NCI-H774 (cell line): ENCODE results near the gene NPBWR2.

Source experiments
- DNase-seq: peaks from one replicate; lab custom pipeline; 2025; lab: John Stamatoyannopoulos, UW

Gene NPBWR2

GRCh38 chr20:64072498-64073063, 34.8 kb downstream of the NPBWR2 start:
- DNase-seq: no peak

- no peak for DNase-seq
Observed at GRCh38 chr20:64071341-64072332, 35.7 kb downstream of the NPBWR2 start.

- DNase-seq: no peak
Observed at GRCh38 chr20:64070244-64070993, 36.9 kb downstream of the NPBWR2 start.

GRCh38 chr20:64069614-64070243, 37.6 kb downstream of the NPBWR2 start:
- no peak for DNase-seq

GRCh38 chr20:64069209-64069613, 38.2 kb downstream of the NPBWR2 start:
- no peak for DNase-seq

GRCh38 chr20:64068386-64069208, 38.8 kb downstream of the NPBWR2 start:
- no peak for DNase-seq

- no peak for DNase-seq
Observed at GRCh38 chr20:64067733-64068307, 39.5 kb downstream of the NPBWR2 start.

GRCh38 chr20:64067005-64067632, 40.2 kb downstream of the NPBWR2 start:
- DNase-seq: no peak

GRCh38 chr20:64065974-64066343, 41.4 kb downstream of the NPBWR2 start:
- no peak for DNase-seq

GRCh38 chr20:64065062-64065973, 42.0 kb downstream of the NPBWR2 start:
- DNase-seq: no peak

GRCh38 chr20:64064145-64064698, 43.1 kb downstream of the NPBWR2 start:
- DNase-seq: no peak

GRCh38 chr20:64063389-64064144, 43.8 kb downstream of the NPBWR2 start:
- no peak for DNase-seq

GRCh38 chr20:64062596-64063388, 44.6 kb downstream of the NPBWR2 start, which contains the start of gene TCEA2:
TCEA2 (plus strand) TSS chr20:64063198; CDS start chr20:64063313, 115 bp downstream.
- DNase-seq: peak; percentile 92

- no peak for DNase-seq
Observed at GRCh38 chr20:64062276-64062595, 45.1 kb downstream of the NPBWR2 start.

GRCh38 chr20:64058536-64058935, 48.8 kb downstream of the NPBWR2 start:
- DNase-seq: no peak

GRCh38 chr20:64057628-64058498, 49.5 kb downstream of the NPBWR2 start:
- DNase-seq: no peak
